Anterior cingulate cortex (tissue), 58 donors: ENCODE results near the gene M1AP.

Source experiments
- DNase-seq, 58 donors: peaks; one replicate each; lab custom pipeline; 2025; lab: John Stamatoyannopoulos, UW

M1AP gene

GRCh38 chr2:74648009-74648443, at the start of gene M1AP:
Gene M1AP (minus strand): TSS chr2:74648330. CDS start chr2:74640275, 8,055 bp downstream.
- no peak for DNase-seq

GRCh38 chr2:74696829-74697228, 48.7 kb upstream of the M1AP start:
- DNase-seq: no peak

- no peak for DNase-seq
These were observed 47.5 kb upstream of the M1AP start for GRCh38 chr2:74695663-74696062.

GRCh38 chr2:74694281-74694680, 46.2 kb upstream of the M1AP start:
- DNase-seq: no peak

DNA sequence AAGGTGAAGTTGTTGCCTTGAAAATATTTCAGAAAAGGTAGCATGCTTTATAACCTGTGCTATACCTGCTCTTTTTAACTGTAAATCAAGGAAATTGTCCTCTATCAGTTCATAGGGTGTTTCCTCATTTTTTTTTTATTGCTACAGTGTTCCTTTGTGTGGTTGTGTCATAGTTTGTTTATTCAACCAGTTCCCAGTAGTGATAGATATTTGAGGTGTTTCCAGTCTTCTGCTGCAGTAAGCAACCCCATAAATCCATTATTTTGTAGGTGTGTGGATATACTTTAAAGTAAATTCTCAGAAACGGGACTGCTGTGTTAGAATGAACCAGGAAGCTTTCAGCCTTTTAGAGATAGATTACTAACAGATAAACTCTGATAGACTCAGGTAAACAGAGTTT, 45.5 kb upstream of the M1AP start:
- no peak for DNase-seq

GRCh38 chr2:74693213-74693612, 45.1 kb upstream of the M1AP start:
- DNase-seq: no peak

DNA sequence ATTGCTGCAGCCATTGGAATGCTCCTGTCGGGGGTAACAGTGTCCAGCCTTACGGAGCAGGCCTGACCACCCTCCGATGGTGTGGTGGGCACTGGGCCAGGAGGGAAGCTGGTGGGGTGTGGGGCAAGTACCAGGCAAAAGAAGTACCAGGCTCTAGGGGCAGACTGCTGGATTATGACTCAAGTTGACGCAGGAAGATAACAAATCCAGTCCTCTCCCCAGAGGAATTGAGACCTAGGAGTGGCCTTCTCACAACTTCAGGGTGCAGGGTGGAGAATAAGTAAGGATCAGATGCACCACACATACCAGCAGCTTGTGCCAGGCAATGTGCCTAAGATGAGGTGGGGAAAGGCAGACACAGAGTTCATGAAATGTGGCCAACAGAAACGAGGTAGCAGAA, 43.8 kb upstream of the M1AP start:
- DNase-seq: no peak

GRCh38 chr2:74690571-74690970, 42.4 kb upstream of the M1AP start:
- DNase-seq: peak in 7 of 58 donors; percentile 1 to 39 (median 6)

- DNase-seq: no peak
These were observed 41.5 kb upstream of the M1AP start for GRCh38 chr2:74689671-74690070.

DNA sequence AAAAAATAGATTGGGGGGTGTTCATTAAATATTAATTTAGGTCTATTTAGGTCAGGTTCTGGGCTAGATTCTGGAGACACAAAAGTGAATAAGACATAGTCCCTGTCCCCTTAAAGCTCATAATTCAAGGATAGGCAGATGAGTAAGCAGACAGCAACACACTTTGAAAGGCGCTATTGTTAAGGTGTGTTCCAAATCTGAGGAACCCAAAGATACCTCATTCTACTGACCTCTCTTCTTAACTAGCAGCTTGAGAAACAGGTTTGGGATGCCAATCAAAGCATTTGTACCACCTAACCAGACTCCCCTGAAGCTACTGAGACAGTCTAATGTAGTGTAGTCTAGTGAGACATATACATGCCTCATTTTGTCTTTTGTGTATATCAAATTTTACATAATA, 40.8 kb upstream of the M1AP start:
- DNase-seq: no peak

- no peak for DNase-seq
These were observed 37.3 kb upstream of the M1AP start for GRCh38 chr2:74685408-74685807.

- no peak for DNase-seq
These were observed 34.4 kb upstream of the M1AP start for GRCh38 chr2:74682501-74682900.

DNA sequence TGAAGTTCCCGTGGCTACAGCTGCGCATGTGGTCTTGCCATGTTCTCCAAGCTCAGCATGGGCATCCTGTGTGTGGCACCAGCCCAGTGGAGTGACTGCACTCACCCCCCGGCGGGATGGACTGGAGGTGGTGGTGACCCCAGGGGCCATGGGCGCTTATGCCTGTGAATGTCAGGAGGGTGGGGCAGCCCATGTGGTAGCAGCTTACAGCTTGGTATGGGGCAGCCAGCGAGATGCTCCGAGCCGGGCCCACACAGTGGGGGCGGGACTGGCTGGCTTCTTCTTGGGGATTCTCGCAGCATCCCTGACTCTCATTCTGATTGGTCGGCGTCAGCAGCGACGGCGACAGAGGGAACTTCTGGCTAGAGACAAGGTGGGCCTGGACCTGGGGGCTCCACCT, 31.5 kb upstream of the M1AP start:
- no peak for DNase-seq

- DNase-seq: no peak
These were observed 28.2 kb upstream of the M1AP start for GRCh38 chr2:74676331-74676730.

DNA sequence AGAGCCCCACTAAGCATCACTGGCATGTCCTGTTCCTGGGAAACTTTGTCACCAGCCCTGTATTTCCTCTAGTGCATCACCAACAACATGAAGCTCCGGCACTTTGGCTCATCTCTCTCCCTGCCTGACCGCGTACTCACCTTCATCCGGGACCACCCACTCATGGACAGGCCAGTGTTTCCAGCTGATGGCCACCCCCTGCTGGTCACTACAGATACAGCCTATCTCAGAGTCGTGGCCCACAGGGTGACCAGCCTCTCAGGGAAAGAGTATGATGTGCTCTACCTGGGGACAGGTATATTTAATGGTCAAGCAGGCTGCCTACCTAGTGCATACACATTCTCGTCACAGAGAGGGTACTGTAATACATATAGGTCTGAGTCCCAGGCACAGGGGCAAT, 27.0 kb upstream of the M1AP start:
- DNase-seq: no peak

GRCh38 chr2:74673826-74674528, 25.8 kb upstream of the M1AP start:
- DNase-seq: no peak

DNA sequence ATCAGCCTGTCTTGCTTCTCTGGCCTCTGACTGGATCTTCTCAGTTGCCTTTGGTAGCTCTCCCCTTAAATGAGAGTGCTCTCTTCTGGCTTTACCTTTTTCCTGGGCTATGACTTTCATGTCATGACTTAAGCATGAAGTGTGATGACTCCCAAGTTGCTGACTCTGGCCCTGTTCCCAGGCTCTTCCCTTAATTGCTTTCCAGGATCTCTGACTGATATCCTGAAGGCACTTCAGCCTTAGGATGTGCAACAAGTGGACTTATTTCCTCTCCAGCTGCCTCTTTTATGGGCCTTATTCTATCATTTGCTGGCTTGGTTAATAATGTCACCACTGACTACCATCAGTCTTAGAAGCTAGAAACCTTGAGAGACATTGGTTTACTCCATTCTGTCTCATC, 23.3 kb upstream of the M1AP start:
- no peak for DNase-seq

- no peak for DNase-seq
These were observed 22.1 kb upstream of the M1AP start for GRCh38 chr2:74670263-74670662.

DNA sequence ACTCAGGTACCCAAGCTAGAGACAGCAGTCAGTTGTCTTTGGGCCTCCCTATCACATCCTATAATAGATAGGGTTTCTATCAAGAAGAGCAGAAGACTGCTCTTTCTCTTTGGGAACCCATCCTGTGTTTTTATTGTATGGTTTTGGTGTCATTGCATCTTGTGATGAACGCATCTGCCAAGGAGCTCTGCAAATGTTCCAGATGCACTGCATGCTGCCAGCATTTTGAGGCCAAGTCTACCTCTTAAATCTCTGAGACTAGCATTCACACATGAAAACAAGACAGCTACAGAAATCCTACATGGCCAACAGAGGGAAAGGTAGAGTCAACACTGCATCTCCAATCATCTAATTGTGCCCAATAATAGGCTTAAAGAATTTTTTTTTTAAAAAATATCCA, 20.0 kb upstream of the M1AP start:
- peak in 7 of 58 donors; percentile 6 to 60 (median 19) for DNase-seq

DNA sequence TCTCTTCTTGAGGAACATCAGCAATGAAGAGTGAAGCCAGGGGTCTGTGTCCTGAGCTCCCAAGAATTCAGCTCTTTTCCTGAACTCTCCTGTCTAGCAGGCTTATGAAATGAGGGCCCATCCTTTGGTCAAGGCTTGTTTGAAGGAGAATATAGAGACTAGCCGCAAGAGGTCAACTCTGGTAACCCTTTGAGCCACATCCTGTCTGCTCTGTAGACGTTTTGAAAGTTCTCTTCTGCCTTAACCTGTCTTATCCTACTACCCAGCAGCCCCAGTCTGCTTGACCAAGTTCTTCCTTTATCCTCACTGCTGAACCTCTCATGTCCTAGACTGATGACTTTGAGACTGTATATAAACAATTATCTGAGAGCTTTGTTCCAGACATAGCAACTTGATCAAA, 11.3 kb upstream of the M1AP start:
- DNase-seq: no peak

GRCh38 chr2:74658516-74658915, 10.4 kb upstream of the M1AP start:
- DNase-seq: no peak

- no peak for DNase-seq
These were observed 7.4 kb upstream of the M1AP start for GRCh38 chr2:74655579-74655978.
